H7 (cell line): ENCODE measurements around the gene G0S2. TPM values are rescaled to one million over a fixed set of nuclear protein-coding genes. Genes with fewer than 3 reads are reported as not detected.

Experiments used
- DNase-seq: peaks from one replicate; pipeline ENCODE4 v3.0.0; 2012
- H3K27me3 ChIP-seq: 2 replicates; pipeline ENCODE4 v1.6.0; 2011; ENCODE audit warnings: mild to moderate bottlenecking, low read length; ENCODE audit not compliant: control insufficient read depth, insufficient read depth
- H3K36me3 ChIP-seq: replicated peaks from 2 replicates; pipeline ENCODE4 v1.5.1; 2011; ENCODE audit warnings: low read length; ENCODE audit not compliant: control insufficient read depth, insufficient read depth
- H3K4me3 ChIP-seq: 2 replicates; pipeline ENCODE4 v1.5.1; 2011; ENCODE audit warnings: low read depth, mild to moderate bottlenecking, control low read depth, low read length, moderate library complexity; ENCODE audit not compliant: insufficient read depth
- total RNA-seq: library from RNA; depleted of rRNA; stranded (reverse); fragments of >200 nt; shearing (Covaris generic); gene quantifications from 2 replicates; pipeline ENCODE4 v1.2.3, GENCODE V29; 2014; rRNA removed

G0S2 gene, protein sequence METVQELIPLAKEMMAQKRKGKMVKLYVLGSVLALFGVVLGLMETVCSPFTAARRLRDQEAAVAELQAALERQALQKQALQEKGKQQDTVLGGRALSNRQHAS
- 0.48 and 0.74 TPM in 2 replicates for total RNA-seq

DNA sequence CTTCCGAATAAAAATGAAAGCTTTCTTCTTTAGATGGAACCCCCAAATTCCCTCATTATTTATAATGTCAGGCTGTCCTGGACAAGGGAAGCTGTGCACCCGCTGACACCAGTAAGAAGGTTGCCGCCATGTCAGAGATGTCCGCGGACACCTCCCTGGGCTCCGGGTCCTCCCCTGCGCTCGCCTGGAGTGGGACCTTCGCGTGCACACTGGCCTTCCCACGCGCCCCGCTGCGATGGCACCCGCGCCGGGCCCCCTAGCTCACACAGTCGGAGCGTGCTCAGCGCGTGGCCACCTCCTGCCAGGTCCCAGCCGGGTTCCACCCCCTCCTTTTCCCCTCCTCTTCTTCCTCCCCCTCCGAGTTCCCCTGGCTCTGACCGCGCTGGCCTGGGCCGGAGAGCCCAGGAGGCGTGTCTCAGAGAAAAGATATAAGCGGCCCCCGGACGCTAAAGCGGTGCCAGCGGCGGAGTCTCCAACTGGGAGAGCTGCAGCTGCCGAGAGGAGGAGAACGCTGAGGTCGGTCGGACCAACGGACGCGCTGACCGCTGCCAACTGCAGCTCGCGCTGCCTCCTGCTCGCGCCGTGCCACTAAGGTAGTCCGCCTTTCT, at the start of gene G0S2:
TSS of gene G0S2 (plus strand) at position 456 of the 608 bp plus-strand sequence. CDS start 273 bp downstream, outside the sequence.
- DNase-seq = no peak
- peak within 1 kb of the TSS; percentile 56 for H3K4me3 ChIP-seq
- H3K36me3 ChIP-seq = no peaks in the 10 kb centered on the region
- H3K27me3 ChIP-seq = peaks cover 53% of the 10 kb centered on the region

DNA sequence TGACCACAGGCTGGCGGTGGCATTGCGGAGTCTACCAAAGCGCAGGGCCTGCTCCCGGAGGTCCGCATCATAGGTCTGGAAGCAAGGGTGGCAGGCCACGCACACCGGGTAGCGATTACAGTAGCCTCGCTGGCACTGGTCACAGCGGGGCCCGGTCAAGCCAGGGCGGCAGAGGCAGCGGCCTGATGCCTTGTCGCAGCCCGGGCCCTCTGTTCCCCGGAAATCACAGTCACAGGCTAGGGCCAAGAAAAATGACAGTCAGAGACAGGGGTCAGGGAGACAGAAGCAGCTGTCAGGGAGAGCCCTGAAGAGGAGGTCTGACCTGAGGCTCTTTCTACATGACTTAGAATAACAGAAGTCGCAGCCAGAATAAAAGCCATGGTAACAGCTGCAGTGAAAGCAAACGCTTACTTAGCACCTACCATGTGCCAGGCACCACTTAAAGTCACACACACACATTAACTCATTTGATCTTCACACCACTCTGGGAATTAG, 49.4 kb upstream of the G0S2 start:
- DNase-seq = no peak
- no peak overlapping the region for H3K4me3 ChIP-seq
- H3K36me3 ChIP-seq = no peaks in the 10 kb centered on the region
- H3K27me3 ChIP-seq = no peaks in the 10 kb centered on the region; the same call in 1 of the 2 replicates

DNA sequence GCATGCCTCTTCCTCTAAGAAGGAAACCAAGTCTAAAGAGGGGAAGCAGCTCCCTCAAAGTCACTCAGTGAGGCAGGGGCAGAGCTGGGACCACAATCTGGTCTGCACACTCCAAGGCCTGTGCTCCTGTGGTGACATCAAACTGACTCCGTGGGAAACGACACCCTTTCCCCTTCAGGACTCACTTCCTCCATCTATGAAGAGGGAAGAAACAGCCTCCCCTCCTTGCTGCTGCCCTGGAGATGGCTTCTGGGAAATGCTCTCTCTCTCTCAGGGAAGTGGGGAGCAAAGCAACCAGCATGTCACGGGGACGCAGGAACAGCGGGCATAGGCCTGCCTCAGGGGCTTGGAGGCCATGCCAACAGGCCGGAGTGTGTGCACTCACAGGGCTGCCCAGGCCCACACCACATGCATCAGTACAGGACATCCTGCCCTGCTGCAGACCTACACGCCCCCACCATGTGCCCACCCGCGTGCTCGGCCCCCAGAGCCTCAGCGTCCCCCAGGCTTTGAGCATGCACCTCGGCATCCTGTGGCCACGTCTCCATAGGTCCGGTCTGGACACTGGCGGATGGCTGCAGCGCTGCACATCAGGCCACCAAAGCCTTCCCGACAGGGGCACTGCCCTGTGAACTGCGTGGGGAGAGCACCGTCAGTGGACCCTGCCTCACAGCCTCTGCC, 48.7 kb upstream of the G0S2 start:
- Histone ChIP-seq H3K36me3 (no peaks in the 10 kb centered on the region), H3K27me3 (no peaks in the 10 kb centered on the region; the same call in 1 of the 2 replicates), H3K4me3 (no peak overlapping the region)
- no peak for DNase-seq

DNA sequence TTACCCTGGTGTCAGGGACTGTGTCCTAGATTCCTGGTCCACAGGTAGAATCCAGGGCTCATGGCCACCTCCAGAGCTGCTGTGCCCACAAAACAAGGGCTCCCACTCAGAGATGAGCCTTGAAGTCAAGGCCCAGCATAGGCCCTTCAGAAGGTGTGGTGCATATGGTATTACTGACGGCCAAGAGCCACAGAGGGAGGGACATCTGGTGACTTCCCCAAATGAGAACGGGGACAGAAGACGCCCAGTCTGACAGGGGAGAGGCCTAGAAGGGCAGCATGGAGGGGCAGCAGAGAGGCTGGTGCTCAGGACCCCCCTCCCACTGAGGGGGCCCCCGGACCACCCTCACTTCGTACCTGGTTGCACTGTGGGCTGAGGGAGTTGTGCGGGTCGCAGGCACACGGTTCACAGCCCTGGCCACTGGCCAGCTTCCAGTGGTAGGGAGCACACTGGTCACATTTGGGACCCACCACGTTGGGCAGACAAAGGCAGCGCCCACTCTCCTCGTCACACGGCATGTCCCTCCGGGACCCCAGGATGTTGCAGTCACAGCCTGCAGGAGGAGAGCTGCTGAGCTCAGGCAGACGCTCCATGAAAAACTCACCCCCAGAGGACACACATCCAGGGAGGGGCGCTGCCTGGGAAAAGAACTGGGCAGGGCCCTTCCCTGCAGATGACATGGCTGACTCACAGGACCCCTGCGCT, 48.0 kb upstream of the G0S2 start:
- Histone ChIP-seq H3K27me3 (no peaks in the 10 kb centered on the region; the same call in 1 of the 2 replicates), H3K4me3 (no peak overlapping the region), H3K36me3 (no peaks in the 10 kb centered on the region)
- DNase-seq = no peak

DNA sequence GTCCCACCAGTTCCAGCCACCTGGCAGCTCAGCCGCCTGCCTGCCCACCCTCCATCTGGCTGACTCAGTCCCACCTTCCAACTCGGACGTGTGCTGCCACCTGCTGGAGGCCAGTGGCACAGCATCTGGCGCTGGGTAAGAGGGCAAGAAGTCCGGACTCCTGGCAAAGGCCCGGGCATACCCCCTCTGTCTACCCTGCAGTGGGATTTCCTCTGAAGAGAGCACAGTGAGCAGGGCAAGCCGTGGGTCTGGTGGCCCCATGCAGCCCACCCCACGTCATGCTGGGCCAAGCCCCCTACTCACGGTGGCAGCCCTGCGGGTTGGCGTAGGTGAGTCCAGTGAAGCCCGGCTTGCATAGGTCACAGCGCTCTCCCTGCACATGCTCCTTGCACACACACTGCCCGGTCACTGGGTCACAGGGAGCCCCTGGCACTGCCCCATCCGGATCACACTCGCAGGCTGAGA, 47.4 kb upstream of the G0S2 start:
- H3K4me3 ChIP-seq = no peak overlapping the region
- H3K36me3 ChIP-seq = no peaks in the 10 kb centered on the region
- DNase-seq = peak; percentile 95
- no peaks in the 10 kb centered on the region; the same call in 1 of the 2 replicates for H3K27me3 ChIP-seq

DNA sequence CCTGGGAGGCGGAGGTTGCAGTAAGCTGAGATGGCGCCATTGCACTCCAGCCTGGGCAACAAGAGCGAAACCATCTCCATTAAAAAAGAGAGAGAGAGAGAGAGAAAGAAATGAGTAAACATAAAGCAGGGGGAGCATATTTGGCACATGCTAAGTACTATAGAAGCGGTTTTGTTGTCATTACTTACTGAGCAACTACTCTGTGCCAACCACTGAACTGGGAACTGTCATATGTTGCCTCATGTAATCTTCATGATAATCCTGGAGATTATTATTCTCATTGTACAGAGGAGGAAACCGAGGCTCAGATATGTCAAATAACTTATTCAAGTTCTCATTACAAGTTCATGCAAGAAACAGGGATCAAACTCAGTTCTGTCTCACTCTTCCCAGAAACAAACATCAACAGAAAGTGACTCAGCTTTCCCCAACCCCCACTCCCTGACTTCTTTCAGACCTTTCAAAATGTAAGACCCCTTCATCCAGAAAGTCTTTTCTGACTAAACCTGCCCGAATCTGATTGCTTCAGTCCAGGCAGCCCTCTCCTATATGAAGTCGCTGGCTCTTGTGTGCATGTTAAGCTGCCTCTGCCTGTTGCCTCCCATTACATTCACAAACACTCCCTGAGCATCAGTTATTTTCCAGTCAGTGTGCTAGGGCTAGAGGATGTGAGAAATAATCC, 46.5 kb upstream of the G0S2 start:
- DNase-seq = no peak
- Histone ChIP-seq H3K27me3 (no peaks in the 10 kb centered on the region; the same call in 1 of the 2 replicates), H3K4me3 (no peak overlapping the region), H3K36me3 (no peaks in the 10 kb centered on the region)

DNA sequence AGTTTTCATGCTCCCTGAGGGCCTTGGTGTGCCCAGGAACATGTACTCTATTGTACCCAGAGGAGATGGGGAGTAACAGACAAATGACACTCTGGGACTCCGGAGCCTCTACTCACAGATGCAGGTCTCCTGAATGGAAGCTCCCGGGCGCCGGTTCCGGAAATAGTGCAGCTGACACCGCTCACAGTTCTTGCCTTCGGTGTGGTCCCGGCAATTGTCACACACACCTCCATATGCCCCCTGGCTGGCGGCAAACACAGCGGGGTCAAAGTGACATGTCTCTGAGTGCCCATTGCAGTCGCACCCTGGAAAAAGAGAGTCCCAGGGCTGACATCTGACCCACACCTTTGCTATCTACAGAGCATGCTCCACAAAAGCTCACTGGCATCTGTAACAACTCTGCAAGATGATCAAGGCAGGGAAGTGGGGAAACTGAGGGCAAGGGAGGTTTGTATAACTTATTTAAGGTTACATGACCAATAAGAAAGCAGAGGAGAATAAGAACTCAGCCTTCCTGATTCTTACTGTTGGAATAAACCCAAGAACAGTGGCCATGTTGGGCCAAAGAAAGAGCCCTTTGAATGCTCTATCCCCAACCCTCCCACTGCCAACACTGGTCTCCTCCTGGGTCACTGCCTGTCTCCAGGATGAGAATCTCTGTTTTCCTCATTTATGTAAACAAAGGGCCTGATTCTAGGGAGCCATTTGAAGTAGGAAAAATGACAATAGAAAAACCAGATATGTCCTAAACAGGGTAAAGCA, 45.4 kb upstream of the G0S2 start:
- Histone ChIP-seq H3K27me3 (no peaks in the 10 kb centered on the region; the same call in 1 of the 2 replicates), H3K36me3 (no peaks in the 10 kb centered on the region), H3K4me3 (no peak overlapping the region)
- DNase-seq = no peak

DNA sequence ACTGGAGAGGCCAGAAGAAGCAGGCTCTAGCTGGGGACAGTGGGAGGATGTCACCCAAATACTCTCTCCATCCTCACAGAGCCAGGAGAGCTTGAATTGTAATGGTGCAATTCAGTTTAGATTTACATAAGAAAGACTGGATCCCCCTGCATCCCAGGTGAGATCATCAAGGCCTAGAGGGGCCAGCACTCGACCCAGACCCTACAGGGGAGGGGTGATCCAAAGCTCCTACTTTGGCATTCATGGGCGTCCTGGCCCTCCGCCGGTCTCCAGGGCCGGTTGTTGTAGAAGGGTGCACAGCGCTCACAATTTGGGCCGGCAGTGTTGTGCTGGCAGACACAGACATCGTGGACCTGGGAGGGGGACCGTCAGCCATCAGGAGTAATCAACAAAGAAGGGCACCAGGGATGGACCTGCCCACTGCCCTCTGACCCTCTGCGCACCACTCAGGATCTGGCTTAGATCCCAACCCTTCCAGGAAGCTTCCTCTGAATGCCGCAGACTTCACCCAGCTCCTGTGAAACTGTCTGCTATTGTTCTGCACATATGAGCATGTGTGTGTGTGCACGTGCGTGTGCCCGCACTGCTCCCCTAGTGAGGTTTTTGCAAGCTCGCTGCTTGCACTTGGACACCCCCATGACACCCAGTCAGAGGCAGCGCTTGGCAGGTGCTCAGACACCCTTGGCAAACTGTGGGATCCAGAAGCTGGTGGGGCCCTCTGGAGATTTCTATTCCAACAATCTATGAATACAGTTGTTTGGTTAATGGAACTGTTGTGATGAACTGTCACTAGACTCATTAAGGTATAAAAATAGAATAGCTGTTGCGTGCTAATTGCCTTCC, 44.6 kb upstream of the G0S2 start:
- Histone ChIP-seq H3K36me3 (no peaks in the 10 kb centered on the region), H3K4me3 (no peak overlapping the region), H3K27me3 (no peaks in the 10 kb centered on the region; the same call in 1 of the 2 replicates)
- peak; percentile 82 for DNase-seq

DNA sequence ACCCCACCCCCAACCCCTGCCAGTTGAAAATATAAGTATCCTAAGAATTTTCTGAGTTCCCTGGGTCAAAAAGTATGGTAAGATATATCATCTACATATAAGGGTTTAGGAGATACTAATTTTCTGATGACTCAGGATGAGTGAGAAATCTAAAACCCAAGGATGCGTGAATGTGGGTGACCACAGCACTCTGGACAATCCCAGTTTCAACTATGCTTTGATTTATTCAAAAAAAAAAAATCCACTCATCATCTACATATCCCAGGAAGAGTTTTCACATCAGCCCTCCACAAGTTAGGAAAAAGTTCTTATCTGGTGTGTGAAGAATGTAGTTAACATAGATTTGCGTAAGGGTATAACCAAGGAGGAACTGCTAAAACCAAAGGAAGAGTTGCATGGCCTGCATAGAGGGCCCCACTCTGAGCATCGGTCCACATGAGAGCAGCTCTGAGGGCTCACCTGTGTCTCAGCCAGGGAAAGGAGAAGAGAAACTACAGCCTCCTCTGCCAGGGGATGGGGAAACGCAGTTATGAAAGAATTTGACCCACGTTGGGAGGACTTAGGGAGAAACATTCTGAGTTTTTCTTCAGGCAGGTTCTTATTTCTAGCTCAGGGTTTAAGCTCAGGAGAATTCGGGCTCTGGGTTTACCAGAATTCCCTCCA, 41.7 kb upstream of the G0S2 start:
- Histone ChIP-seq H3K4me3 (no peak overlapping the region), H3K36me3 (no peaks in the 10 kb centered on the region), H3K27me3 (no peaks in the 10 kb centered on the region; the same call in 1 of the 2 replicates)
- DNase-seq = no peak

DNA sequence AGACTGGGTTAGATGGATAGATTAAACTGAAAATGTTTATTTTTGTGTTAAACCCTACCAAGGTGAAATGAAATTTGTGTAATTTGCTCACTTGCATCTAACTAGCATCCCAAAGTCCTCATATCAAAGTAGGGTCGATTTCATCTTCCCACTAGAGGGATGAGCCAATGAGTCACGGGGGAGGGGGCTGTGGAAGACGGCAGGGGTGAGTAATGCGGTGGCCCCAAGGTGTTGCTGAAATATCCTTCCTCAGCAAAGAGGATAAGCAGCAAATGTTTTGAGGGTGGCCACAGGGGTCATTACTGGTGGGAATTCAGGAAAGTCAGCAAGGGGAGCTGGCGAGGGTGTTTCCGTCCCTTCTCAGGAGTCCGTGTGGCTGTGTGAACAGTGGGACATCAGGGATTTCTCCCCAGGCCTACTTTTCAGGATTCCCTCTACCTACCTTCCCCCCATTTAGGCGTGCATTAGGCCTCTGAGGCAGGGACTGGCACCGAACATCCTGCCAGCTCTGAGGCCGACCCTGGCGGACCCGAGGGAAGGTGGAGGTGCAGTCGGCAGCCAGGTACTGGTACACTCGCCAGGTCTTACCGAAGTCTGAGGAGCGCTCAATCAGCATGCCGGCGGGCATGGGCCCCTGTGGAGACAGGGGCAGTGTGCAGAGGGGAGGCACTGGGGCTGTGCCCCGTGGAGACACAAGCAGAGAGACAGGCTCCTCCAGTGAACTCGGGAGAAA, 41.0 kb upstream of the G0S2 start:
- Histone ChIP-seq H3K4me3 (no peak overlapping the region), H3K36me3 (no peaks in the 10 kb centered on the region), H3K27me3 (no peaks in the 10 kb centered on the region; the same call in 1 of the 2 replicates)
- DNase-seq = no peak

DNA sequence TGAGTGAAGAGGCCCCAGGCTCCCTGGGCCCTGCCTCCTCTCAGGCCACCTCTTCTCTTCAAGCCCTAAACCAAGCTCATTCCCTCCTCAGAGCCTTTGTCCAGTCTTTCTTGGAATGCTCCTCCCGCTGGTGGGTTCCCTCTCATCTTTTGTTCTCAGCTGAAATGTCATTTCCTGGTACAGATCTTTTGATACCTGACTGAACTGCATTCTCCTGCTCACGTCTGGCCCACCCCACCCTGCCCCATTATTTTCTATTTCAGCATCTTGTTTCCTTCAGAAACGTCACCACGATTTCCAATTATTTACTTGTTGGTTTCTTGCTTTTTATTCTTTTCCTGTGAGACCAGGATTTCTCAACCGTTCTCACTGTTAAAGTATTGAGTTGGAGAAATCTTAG, 39.4 kb upstream of the G0S2 start:
- no peak for DNase-seq
- Histone ChIP-seq H3K4me3 (no peak overlapping the region), H3K36me3 (no peaks in the 10 kb centered on the region), H3K27me3 (no peaks in the 10 kb centered on the region; the same call in 1 of the 2 replicates)

DNA sequence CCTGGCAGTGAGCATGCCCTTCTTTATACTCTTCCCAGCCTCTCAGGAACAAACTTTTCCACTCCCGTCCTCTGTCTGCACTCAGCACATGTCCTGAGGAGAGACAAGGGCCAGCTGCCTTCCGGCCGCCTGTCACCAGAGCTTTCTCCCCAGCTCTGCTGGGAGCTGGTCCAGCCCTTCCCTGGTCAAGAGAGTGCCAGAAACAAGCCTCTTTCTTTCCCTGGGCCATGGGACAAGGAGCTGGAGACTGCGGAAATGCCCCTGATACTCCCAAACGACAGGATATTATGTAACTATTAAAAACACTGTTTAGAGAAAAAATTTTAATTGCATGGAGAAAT, 33.4 kb upstream of the G0S2 start:
- Histone ChIP-seq H3K36me3 (no peaks in the 10 kb centered on the region), H3K27me3 (no peaks in the 10 kb centered on the region), H3K4me3 (no peak overlapping the region)
- no peak for DNase-seq
